HG03520 (cell line): ENCODE results near the gene ERC1.
"Not testable (repeated sequence)": the region's sequence is repeated elsewhere in the genome, so short reads cannot be mapped to it uniquely, and the experiment has no call there.

Source experiments
- ATAC-seq: cut with Tn5 transposase; IDR thresholded peaks from one replicate; pipeline ENCODE4 v1.9.1; 2021; ENCODE audit warnings: mild to moderate bottlenecking, moderate library complexity; ENCODE audit not compliant: unreplicated experiment

ERC1 gene

DNA sequence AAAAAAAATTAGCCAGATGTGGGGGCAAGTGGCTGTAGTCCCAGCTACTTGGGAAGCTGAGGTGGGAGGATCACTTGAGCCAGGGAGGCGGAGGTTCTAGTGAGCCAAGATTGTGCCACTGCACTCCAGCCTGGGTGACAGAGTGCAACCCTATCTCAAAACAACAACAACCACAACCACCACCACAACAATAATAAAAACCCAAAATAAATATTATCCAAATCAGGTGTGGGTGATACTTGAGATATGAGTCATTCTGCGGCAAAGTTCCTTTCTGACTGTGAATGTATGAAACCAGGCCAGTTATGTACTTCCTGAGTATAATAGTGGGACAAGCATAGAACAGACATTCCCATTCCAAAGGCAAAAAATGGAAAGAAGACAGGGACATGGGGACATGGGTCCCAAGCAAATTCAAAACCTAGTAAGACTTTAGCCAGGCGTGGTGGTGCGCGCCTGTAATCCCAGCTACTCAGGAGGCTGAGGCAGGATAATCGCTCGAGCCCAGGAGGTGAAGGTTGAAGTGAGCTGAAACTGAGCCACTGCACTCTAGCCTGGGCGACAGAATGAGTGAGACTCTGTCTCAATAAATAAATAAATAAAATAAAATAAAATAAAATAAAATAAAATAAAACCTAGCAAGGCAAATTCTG lies 9.7 kb upstream of the ERC1 start:
- ATAC-seq: no peak

DNA sequence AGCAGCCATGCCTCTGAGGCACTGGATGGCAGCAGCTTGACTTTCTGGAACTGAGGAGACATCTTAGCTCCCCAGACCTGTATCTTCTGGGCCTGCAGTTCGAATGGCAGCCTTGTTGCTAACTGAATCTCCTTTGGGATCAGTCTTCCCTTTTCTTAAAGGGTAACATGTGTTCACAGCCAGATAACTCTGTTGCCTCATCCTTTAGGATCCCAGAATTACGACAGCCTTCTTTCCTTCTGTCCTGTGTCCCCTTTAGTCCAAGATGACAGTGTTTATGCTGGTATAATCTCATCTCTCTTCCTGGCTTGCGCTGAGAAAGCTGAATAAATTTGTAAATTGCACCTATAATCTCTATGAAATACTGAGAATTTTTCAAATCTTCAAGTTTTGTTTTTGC lies 9.1 kb upstream of the ERC1 start:
- ATAC-seq: no peak

DNA sequence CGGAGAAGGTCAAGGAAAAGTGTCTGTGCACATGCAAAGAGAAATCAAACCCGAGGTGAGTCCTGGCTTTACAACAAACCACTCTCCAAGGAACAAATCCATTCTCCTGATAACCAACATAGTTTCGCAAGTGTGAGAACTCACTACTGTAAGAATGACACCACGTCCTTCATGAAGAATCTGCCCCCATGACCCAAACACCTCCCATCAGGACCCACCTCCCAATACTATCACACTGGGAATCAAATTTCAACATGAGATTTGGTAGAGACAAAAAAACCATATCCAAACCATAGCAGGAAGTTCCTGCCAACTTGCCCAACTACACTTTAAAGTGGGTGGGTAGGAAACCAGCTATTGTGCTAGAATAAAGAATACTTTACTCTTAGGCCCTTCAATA lies 2.4 kb upstream of the ERC1 start:
- no peak for ATAC-seq

DNA sequence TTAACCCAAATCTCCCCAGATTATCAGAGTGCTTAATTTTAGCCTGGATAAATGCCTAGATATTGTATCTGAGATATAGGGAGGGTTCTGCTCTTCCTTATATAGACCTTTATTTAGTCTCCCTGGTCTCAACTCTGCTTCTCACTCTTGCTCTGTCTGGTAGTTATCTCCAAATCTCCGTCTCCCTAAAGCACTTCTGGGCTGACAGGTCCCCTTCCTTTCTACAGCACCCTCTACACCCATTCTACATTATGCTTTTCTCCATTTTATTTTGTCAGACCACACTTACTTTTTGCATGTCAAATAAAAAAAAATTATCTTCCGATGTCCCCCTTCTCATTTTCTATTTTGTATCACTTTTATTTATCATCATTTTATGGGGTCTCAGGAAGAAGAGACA lies 2.0 kb upstream of the ERC1 start:
- no peak for ATAC-seq

- peak; percentile 18 for ATAC-seq
Measured at GRCh38 chr12:989751-990660, 1.0 kb upstream of the ERC1 start.

GRCh38 chr12:991350-992333 lies 619 bp downstream of the ERC1 start:
- peak; percentile 33 for ATAC-seq

- no peak for ATAC-seq
Measured at GRCh38 chr12:992647-993046, 1.6 kb downstream of the ERC1 start.

GRCh38 chr12:996881-997280 lies 5.9 kb downstream of the ERC1 start:
- no peak for ATAC-seq

- no peak for ATAC-seq
Measured at GRCh38 chr12:997505-997904, 6.5 kb downstream of the ERC1 start.

DNA sequence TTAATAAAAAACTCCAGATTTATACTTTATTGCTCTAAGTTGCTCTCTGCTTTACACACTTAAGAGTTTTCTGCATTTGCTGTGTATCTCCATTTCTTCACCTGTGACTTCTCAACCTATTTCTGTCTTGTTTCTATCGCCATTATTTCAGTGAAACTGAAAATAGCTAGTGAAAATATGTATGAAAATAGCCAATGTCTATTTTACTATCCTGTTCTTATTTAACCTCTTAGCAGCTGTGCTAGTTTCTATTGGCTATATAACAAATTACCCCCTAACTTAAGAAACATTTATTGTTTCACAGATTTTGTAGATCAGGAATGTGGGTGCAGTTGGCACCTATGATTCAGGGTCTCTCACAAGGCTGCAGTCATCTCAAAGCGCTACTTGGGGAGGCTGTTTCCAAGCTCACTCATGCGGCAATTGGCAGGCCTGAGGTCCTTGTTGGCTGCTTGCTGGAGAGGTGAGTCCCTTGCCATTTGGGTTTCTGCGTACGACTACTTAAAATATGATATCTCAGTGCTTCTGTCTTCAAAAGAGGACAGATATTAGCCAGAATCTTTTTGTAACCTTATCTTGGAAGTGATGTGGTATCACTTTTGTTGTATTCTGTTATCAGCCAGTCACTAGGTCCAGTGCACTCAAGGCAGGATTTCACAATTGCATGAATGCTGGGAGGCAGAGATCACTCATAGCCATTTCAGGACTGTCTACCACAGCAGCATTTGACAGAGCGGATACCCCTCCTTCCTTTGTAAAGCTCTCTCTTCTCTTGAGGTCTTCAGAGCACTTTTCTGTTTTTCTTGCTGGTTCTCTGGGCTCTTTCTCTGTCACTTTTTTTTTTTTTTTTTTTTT lies 7.2 kb downstream of the ERC1 start:
- peak; percentile 67 for ATAC-seq

DNA sequence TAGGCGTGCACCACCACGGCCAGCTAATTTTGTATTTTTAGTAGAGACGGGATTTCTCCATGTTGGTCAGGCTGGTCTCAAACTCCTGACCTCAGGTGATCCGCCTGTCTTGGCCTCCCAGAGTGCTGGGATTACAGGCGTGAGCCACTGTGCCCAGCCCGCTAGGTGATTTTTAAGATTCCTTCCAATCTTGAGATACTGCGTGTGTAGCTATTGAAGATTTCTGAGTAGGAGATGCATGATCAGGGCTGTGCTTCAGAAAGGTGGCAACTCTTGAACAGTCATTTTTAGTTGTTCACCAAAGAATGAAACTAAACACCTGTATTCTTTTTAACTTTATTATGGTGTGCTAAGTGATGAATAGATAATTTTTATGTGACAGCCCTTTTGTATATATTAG lies 8.7 kb downstream of the ERC1 start:
- not testable (repeated sequence) for ATAC-seq

- ATAC-seq: no peak
Measured at GRCh38 chr12:1001507-1001906, 10.5 kb downstream of the ERC1 start.

- no peak for ATAC-seq
Measured at GRCh38 chr12:1003600-1004271, 12.7 kb downstream of the ERC1 start.

GRCh38 chr12:1006255-1006654 lies 15.2 kb downstream of the ERC1 start:
- no peak for ATAC-seq

DNA sequence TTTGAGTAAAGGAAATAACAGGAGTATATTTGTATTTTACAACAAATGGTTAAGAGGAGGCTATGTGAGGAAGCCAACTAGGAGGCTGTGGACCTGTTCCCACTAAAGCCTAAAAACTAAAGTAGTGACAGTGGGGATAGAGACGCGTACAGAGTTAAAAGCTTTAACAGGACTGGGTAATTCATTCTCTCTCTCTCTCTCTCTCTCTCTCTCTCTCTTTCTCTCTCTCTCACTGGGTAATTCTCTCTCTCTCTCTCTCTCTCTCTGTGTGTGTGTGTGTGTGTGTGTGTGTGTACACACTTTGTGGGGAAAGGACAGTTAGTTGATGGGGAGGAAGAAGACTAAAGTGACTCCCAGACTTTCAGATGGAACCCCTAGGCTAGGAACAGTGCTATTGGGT lies 16.3 kb downstream of the ERC1 start:
- no peak for ATAC-seq

GRCh38 chr12:1007994-1008393 lies 17.0 kb downstream of the ERC1 start:
- no peak for ATAC-seq

DNA sequence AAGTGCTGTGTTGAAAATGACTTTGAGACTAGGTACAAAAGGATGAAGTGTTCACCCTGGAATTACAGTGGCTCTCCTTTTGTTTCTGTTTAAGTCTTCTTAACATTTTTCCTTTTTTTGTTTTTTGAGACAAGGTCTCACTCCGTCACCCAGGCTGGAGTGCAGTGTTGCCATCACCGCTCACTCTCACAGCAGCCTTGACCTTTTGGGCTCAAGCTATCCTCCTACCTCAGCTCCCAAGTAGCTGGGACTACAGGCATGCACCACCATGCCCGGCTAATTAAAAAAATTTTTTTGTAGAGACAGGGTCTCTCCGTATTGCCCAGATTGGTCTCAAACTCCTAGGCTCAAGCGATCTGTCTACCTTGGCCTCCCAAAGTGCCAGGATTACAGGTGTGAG lies 20.1 kb downstream of the ERC1 start:
- no peak for ATAC-seq

GRCh38 chr12:1013618-1014489 lies 22.8 kb downstream of the ERC1 start:
- ATAC-seq: no peak

GRCh38 chr12:1019283-1019682 lies 28.3 kb downstream of the ERC1 start:
- ATAC-seq: no peak
